HG02885 (cell line): Measurements from ENCODE around the gene SLC5A6.
"Not testable (repeated sequence)": the region's sequence is repeated elsewhere in the genome, so short reads cannot be mapped to it uniquely, and the experiment has no call there.

Experiments used
- ATAC-seq: cut with Tn5 transposase; IDR thresholded peaks from one replicate; pipeline ENCODE4 v1.9.1; 2021; ENCODE audit warnings: mild to moderate bottlenecking; ENCODE audit not compliant: unreplicated experiment, poor library complexity

The SLC5A6 gene

DNA sequence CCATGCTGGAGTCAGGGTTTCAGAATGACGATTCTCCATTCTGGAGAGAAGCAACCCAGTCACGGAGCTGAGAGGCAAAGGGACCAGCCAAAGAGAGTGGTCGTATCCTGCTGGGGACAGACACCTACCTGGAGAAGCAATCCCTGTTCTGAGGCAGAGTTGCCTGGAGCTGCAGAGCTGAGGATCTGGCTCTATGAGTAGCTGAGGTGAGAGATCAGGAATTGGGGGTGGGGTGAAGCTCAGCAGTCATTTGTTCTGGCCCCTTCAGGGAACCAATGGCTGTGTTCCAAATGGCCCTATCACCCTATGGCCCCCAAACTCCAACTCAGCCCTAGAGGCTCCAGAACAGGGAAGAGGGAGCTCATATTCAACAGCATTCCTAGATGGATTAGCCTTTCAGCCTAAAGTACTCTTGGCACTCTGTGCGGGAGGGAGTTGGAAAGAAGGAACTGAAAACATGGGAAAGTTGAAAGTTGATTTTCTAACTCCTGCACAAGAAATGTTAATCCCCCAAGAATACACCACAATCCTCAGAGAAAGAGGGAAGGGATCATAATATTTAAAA is 3.5 kb downstream of the SLC5A6 start:
- ATAC-seq: no peak

DNA sequence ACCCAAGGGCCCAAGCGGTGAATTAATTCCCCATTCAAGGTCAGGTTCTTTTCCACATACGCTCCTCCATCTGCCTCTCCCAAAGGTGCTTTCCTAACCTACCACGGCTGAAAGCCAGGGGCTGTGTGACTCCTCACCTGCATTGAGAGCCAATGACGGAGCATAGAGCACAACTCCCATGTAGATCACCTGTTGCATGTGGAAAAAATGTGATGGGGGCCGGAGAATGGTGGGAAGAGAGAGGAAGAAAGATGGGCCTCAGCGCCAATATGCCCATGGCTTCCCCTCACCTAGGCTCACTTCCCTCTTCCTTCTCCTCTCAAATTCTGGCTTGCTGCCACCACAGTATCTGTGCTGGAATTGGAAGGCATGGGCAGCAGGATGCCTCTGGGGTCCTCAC is 5.7 kb downstream of the SLC5A6 start:
- ATAC-seq: no peak

DNA sequence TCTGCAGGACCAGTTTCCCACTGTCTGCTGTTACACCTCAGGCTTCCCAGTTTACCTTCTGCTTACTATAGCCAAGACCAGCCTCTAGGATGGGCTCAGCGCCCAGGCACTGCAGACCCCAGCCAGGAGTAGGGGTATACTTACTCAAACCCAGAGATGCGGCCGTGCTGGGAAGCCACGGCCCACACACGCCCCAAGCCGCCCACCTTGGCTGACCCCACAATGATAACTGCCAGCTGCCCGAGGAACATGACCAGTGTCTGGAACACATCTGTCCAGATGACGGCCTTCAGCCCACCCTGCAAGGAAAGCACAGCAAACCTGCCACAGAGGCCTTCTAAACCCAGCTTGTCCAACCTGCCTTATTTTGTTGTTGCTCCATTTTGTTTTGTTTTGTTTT is 6.9 kb downstream of the SLC5A6 start:
- no peak for ATAC-seq

DNA sequence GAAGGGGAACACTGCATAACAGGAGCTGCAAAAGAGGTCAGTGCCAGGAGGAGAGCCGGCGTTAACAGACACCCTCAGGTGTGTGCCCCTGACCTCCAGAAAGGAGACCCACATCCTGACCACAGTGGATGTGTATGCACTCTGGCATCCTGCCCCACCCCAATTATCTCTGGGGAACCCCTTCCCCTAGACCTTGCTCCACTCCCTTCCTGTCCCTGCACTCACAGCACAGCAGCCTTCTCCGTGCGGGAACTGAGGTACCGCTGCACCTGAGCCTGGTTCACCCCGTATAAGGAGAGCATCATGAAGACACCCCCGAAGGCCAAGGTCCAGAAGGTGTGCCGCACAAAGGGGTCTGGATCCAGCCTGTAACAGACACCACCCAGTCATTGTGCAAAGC is 7.5 kb downstream of the SLC5A6 start:
- ATAC-seq: no peak

DNA sequence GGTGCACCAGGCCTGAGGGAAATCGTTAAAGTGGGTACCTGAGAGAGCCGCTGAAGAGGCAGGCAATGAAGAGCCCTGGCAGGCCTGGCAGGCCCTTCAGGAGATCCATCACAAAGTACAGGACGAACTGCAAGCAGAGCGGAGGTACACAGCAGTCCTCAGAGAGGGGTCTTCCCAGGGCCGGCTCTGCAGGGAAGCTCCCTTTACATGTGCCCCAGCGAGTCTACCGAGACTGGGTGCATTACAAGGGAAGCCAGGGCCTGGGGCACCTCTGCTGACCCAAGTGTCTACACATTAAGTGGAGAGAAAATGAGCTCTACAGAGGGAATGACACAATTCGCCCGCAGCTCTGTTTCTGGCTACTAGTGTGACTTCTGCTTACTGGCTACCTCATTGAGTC is 8.3 kb downstream of the SLC5A6 start:
- ATAC-seq: no peak

DNA sequence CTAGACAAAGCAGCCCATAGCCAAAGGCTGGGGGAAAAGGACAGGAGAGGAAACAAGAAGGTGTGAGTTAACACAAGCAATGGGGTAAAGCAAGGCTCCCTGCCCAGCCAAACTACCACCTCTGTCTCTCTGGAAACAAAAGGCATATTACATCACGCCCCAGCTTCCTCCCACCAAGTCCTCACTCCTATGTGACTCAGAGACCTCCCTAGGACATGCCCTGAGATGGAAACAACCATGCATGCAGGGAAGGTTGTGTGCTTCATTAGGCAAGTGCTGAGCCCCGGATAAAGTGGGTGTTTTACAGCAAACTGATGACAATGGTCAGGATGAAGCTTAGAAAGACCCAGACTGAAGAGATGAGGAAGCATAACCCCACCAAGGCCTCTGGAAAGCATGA is 9.2 kb downstream of the SLC5A6 start:
- ATAC-seq: no peak

DNA sequence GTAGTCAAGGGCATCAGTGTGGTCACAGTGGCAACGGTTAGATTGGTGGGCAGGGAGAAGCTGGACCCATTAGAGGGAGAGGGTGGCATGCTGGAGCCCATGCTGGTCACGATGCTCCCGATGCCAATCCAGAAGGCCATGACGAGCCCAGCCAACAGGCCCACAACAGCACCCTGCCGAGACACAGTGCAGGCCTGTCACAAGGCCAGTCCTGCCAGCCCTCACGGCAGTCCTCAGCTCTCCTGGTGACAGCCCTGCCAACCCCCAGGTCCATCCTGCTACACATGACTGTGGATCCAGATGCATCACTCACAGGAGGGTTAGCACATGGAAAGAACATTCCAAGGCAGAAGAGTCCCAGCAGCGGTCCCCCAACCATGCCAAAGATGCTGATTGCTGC is 10.4 kb downstream of the SLC5A6 start:
- ATAC-seq: no peak

DNA sequence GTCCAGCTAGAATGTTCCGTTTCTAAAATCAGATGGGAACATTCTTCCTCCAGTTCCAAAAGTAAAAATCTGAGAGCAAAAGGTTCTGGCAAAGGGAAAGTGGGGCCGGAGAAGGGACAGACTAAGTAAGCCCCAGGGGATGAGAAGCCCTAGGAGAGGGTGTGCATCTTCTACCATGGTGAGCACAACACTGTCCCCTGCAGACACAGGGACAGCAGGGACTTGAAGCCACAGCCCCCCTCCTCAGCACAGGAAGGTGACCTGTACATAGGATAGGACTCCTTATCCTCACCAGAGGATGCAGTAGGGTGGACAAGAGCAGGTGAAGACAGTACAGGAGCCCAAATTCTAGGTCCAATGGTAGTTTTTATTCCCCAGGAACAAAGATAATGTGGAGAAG is 12.8 kb downstream of the SLC5A6 start:
- ATAC-seq: no peak

DNA sequence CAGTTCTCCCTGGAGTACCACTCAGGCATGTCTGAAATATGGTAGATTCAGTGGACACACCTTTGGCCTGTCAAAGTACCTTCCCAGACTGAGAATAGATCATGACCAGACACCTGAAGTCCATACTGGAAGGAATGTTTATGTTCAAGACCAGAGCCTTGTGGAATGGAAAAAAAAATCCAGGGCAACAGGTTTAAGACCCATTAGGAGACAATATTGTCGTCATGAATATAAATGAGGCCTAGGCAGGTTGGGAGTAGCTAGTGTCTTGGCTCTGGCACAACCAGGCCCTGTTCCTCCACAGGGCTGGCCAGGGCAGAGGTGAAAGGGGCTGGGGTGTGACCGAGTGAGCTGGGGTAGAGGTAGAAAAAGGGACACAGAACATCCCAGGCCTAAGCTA is 13.4 kb downstream of the SLC5A6 start:
- ATAC-seq: no peak

DNA sequence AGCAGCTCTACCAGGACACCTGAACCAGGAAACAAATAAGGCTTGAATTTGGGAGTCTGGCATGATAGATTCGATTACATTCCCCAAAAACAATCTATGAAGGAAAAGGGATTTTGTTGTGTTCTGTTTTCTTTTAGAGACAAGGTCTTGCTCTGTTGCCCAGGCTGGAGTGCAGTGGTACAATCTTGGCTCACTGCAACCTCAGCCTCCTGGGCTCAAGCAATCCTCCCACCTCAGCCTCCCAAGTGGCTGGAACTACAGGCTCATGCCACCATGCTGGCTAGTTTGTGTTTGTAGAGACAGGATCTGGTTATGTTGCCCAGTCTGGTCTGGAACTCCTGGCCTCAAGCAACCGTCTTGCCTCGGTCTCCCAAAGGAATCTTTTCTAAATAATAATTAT is 14.0 kb downstream of the SLC5A6 start:
- not testable (repeated sequence) for ATAC-seq

DNA sequence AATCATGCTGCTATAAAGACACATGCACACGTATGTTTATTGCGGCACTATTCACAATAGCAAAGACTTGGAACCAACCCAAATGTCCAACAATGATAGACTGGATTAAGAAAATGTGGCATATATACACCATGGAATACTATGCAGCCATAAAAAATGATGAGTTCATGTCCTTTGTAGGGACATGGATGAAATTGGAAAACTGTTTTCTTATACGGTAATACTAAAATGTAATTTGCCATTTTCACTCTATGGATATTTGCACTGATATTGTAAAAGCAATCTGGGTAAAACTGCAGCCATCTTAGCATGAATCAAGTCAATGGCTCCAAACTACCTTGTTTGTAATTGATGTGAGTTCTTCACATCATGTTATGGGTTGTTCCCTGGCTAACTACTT is 16.3 kb downstream of the SLC5A6 start:
- ATAC-seq: not testable (repeated sequence)

DNA sequence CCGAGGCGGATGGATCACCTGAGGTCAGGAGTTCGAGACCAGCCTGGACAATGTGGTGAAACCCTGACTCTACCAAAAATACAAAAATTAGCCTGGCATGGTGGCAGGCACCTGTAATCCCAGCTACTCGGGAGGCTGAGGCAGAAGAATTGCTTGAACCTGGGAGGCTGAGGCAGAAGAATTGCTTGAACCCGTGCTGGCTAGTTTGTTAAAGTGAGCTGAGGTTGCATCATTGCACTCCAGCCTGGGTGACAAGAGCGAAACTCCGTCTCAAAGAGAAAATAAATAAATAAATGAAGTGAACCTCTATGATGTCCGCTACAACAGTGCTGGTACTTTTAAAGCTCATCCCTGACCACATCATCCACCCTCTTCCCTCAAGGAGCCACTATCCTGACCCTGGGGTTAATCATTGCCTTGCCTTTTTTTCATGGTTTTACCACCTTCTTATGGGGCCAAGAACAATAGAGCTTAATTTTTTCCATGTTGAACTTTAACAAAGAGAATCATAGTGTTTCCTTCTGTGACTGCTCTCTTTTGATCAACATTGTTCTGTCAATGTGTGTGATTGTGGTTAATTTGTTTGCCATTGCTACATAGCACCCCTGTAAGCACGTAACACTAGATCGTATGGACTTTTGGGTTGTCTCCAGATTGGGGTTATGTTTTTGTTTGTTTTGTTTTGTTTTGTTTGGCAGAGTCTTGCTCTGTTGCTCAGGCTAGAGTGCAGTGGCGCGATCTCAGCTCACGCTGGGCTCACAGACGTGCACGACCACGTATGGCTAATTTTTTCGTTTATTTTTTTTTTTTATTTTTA is 17.3 kb downstream of the SLC5A6 start:
- no peak for ATAC-seq

DNA sequence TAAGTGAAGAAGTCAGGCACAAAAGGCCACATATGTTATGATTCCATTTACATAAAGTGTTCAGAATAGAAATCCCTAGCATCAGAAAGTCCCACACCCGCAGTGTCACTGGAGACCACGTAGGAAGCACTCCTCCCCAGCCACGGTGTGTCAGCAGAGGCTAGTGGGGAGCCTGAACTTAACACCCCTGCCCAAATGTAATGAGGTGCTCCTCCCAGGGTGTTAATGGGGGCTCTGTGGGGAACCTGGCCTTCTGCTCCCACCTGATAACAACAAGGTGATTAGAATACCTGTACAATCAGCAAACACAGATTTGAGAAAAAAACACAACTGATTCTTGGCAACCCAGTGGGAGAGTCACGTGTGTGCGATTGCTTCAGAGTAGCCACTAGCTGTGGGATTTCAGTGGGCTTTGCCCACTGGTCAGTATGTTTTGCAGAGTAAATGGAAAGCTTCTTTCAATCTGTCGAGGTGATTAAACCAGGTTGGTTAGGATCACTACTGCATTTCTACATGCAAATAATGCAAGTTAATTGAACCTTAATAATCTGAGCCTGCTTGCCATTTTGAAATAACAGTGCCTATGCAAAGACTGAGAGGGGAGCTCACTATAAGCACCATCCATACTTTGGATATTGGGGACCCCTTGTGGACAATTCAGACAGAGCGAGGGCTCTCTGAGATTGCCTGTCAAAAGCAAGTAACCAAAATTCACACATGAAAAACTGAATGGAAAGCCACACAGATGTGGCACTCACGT is 20.8 kb downstream of the SLC5A6 start:
- no peak for ATAC-seq

DNA sequence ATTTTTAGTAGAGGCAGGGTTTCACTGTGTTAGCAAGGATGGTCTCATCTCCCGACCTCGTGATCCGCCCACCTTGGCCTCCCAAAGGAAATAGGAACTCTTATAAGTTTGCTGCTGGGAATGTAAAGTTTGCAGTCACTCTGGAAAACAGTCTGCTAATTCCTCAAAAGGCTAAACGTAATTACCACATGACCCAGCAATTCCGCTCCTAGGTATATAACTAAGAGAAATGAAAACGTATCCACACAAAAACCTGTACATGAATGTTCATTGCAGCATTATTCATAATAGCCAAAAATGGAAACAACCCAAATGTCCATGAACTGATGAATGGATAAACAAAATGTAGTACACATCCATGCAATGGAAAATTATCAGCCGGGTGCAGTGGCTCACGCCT is 22.1 kb downstream of the SLC5A6 start:
- no peak for ATAC-seq

DNA sequence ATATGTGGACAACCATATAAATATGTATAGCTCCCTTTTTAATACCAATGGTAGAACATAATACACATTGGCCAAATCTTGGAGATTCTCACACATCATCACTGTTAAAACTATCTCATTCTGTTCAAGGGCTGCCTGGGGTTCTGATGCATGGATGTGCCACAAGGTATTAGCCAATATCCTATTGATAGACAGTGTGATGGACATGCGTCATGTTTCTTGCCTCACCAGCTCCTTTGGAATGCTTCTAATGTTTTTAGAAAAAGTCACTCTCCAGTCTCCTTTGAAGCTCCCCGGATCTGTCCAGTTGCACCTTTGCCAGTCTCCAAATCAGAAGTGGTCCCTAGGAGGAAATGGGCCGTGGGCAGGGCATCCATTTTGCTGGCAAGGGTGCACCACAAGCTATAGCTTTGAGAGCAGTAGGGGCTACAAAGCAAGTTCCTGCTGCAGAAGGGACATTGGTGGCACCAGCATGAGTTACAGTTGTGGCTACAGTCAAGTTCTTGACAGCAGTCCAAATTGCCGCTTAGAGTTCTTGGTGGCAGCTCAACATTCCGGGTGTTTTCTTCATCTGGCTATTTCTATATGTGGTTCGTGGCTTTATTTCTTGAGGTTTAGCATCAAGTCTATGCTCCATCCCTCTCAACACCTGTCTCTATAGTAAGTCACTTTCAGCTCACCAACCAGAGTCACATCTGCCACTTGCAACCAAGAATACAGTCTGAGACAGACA is 25.3 kb downstream of the SLC5A6 start:
- ATAC-seq: no peak

DNA sequence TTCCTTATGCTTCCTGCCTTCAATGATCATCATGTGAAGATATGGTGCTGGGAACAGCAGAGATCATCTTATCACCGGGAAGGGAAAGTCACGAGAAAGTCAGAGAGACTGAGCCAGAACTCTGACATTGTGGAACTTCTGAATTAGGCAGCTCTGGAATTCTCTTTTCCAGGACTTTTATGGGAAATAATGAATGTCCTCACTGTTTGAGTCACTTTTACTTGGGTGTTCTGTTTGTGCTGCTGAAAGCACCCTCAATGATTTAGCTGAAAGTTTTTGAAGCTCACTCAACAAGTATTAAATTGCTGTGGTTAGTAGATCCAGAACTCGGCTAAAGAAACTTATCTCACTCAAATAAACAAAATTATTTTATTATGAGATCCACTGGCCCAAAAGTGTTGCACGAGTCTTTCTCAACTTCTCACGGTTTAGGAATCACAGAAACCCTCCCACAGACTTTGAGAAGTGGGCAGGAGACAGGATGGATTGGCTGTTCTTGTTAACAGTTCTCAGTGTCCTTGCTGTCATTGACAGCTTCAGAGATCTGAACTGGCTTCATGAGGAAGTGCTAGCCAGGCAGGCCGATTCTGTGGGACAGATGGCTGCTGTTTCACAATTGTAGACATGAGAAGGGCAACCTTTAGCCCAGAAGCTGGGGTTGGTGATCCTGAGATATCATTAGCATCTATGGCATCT is 26.6 kb downstream of the SLC5A6 start:
- ATAC-seq: no peak

DNA sequence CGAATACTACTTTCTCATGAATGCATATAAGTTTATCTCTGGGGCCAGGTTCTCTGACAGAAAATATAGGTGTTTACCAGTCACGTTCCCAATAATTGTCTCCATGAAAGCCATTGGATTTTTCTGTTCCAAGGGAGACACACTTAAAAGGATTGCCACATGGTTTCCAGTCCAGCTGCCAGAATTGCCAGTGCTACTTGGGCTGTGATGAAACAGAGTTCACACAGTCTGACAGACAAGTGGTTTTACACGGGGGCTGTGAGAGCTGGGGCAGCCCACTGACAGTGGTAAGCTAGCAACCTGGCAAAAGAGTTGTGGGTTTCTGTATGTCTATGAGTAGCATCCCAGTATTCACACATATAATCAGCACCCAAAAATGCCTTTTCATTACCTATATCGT is 28.0 kb downstream of the SLC5A6 start:
- ATAC-seq: no peak

DNA sequence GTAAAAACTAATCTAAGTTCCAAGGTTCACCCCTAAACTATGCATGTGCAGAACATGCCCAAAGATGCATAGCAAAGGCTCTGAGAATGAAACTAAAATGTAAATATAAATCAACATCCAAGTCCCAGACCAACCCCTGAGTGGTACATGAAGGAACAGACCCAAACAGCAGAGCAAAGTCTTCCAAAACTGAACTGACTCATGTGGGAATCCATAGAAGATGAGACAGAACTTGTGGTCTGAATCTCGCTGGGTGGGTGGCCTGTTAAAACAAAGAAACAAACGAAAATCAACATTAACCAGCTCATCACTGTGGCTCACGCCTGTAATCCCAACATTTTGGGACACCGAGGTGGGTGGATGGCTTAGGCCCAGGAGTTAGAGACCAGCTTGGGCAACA is 29.7 kb downstream of the SLC5A6 start:
- no peak for ATAC-seq

DNA sequence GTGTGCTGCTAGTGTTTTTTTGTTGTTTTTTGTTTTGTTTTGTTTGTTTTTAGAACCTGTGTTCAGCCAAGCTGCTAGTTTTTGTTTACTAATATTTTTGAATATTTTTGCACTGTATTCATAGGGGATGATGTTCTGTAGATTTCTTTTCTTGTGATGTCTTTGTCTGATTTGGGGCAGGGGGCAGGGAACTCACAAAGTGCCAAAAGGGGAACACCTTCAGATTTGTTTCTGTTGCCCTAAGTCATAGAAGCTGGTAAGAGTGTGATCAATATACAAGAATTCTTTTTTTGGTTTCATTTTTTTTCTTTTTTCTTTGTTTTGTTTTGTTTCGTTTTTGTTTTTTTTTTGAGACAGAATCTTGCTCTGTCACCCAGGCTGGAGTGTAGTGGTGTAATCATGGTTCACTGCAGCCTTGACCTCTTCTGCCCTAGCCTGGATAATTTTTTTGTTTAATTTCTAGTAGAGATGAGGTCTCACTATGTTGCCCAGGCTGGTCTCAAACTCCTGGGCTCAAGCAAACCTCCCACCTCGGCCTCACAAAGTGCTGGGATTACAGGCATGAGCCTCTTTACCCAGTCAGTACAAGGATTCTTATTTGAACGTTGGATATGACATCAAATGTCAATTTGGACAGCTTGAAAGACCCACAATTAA is 32.6 kb downstream of the SLC5A6 start:
- no peak for ATAC-seq

DNA sequence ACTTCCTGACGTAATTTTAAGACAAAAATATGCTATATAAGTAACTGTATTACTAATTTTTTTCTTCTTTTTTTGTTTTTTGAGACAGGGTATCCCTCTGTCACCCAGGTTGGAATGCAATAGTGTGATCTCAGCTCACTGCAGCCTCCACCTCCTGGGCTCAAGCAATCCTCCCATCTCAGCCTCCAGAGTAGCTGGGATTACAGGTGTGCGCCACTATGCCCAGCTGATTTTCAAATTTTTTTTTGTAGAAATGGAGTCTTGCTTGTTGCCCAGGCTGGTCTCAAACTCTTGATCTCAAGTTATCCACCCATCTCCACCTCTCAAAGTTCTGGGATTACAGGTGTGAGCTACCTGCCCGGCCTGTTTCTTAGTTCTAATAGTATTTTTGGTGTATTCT is 33.6 kb downstream of the SLC5A6 start:
- ATAC-seq: no peak
